ENCODE results near the gene JCAD. TPM values are rescaled to one million over a fixed set of nuclear protein-coding genes. Genes with fewer than 3 reads are reported as not detected.

JCAD gene
- total and polyA plus RNA-seq, 9 donors, result 10.0 to 71.7 (median 23.8) TPM

DNA sequence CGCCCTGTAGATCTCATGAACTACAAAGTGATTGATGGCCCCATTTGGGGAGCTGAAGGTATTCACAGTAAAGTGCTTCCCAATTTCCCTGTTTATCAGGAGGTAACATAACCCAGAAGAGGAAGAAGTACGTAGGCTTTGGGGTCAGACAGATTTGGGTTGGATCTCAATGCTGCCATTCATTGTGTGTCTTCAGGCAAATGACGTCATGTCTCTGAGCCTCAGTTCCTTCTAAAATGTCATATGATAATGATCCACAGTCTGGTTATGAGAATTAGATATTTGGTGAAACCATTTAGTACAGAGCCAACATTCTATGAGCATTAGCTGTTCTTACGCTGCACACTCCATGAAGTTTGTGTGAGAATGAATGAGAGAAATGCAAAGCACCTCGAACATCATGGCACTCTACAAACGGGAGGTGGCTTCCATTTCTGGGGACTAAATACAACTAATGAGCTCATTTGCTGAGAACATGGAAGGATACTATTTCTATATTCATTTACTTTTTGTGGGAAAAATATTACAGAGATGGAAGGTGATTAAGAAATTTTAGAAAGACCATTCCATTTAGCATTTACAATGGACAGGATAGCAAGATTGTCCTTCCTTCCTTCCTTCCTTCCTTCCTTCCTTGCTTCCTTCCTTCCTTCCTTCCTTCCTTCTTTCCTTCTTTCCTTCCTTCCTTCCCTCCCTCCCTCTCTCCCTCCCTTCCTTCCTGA is 13.8 kb upstream of the JCAD start:
- Histone ChIP-seq H3K9me3 (no peaks in the 10 kb centered on the region), H3K36me3 (no peaks in the 10 kb centered on the region), H3K27me3 (no peaks in the 10 kb centered on the region), H3K4me3 (no peak overlapping the region), H3K27ac (no peak overlapping the region), H3K4me1 (ENCODE audit: insufficient read depth) (no peaks in the 10 kb centered on the region)
- WGBS, 3 donors, result 93 to 94% (median 94%) methylated on average over 6 of the region's 6 CpGs
- intact Hi-C loops (cut with DNase I), result no loop called here
- TF ChIP-seq POLR2A (IDR thresholded peaks at IDR 0.05) (no peak), EP300 (IDR thresholded peaks at IDR 0.05) (no peak)
- TF ChIP-seq, protein P1, sequence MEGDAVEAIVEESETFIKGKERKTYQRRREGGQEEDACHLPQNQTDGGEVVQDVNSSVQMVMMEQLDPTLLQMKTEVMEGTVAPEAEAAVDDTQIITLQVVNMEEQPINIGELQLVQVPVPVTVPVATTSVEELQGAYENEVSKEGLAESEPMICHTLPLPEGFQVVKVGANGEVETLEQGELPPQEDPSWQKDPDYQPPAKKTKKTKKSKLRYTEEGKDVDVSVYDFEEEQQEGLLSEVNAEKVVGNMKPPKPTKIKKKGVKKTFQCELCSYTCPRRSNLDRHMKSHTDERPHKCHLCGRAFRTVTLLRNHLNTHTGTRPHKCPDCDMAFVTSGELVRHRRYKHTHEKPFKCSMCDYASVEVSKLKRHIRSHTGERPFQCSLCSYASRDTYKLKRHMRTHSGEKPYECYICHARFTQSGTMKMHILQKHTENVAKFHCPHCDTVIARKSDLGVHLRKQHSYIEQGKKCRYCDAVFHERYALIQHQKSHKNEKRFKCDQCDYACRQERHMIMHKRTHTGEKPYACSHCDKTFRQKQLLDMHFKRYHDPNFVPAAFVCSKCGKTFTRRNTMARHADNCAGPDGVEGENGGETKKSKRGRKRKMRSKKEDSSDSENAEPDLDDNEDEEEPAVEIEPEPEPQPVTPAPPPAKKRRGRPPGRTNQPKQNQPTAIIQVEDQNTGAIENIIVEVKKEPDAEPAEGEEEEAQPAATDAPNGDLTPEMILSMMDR (IDR thresholded peaks at IDR 0.05), result no peak
- no peak for DNase-seq

DNA sequence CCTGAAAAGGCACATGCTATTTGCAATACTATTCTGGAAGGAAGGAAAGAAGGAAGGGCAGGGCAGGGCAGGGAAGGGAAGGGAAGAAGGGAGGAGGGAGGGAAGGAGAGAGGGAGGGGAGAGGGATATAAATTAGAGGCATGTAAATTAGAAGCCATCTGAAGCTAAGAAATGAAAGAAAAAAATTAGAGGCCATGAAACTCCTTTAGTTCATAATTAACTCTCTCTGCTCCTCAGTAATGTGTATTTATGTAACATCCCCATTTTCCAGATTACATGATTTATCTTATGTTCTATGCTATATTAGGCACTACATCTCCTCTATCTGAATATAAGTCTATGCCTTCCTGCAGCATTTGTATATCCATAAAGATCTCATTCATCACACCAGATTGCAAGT is 12.7 kb upstream of the JCAD start:
- Histone ChIP-seq H3K4me3 (no peak overlapping the region), H3K4me1 (ENCODE audit: insufficient read depth) (no peaks in the 10 kb centered on the region), H3K9me3 (no peaks in the 10 kb centered on the region), H3K36me3 (no peaks in the 10 kb centered on the region), H3K27ac (no peak overlapping the region), H3K27me3 (no peaks in the 10 kb centered on the region)
- DNase-seq, result no peak
- TF ChIP-seq EP300 (IDR thresholded peaks at IDR 0.05) (no peak), POLR2A (IDR thresholded peaks at IDR 0.05) (no peak)
- TF ChIP-seq, protein P1 (IDR thresholded peaks at IDR 0.05), result no peak
- intact Hi-C loops (cut with DNase I), result no loop called here

DNA sequence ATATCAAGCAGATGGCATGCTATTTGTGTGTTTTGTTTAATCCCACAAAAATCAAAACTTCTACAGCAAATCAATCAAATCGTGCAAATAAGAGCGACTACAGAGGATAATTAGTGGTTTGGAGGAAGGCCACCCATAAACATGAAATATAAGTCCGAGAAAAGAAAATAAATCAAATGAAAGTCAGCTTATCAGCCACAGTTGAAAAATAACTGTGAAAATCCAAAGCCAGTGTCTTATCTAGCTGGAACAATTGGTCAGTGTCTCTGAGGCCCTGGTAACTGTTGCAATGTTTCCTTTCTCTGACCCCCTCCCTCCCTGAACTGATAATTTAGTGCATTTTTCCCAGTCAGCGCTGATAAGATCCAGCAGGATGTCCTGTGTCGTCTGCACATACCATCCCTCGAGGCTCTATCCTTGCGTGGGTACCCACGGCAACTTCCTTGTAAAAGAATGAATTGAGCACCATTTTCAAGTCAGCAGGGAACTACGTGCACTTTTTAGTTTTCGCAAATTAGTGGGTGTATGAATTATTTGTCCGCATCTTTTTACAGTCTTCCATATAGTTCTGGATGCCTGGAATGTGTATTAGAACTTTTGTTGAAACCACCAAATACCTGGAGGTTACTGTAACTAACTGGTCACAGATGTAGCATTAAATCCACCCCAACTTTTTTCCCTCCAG is 10.8 kb upstream of the JCAD start:
- Histone ChIP-seq H3K27ac (no peak overlapping the region), H3K27me3 (no peaks in the 10 kb centered on the region), H3K36me3 (no peaks in the 10 kb centered on the region), H3K4me1 (ENCODE audit: insufficient read depth) (no peaks in the 10 kb centered on the region), H3K4me3 (no peak overlapping the region), H3K9me3 (no peaks in the 10 kb centered on the region)
- DNase-seq, result no peak
- WGBS, 3 donors, result 35 to 46% (median 40%) methylated on average over 11 of the region's 11 CpGs
- TF ChIP-seq, protein P1 (IDR thresholded peaks at IDR 0.05), result no peak
- TF ChIP-seq EP300 (IDR thresholded peaks at IDR 0.05) (no peak), POLR2A (IDR thresholded peaks at IDR 0.05) (no peak)
- intact Hi-C loops (cut with DNase I), result no loop called here

DNA sequence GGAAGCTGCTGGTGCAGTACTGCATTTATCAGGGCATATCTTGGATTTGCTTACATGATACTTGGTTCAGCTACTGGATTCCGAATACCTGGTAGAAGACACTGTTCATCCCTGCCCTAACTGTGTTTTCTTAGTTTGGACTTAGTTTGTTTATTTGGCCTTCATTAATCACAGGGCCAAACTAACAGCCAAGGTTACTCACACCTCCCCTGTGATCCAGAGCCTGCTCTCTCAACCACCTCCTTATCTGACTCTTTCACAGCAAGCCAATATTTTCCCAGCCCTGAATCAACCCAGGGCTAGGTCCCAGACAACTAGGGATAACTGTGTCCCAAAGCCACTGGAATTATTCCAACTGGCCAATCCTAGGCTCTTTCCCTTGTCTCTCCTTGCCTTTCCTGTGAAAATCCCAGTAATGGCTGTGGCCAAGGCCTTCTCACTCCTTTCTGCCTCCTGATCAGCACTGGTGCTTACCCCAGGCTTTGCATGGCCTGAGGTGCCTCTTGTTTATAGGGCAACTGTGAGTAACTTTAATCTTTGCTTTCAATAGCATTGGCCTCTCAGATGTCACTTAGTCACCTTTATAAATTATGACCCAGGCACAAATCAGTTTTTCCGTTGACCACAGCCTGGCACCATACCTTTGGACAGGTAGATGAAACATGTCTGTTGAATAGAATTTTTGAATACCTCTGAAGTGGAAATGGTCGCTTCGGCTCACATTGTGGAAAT is 9.3 kb upstream of the JCAD start:
- no peak overlapping the region for H3K27ac ChIP-seq
- intact Hi-C loops (cut with DNase I), result no loop called here

More for the DNA sequence above, 9.3 kb upstream of the JCAD start:
- Histone ChIP-seq H3K36me3 (no peaks in the 10 kb centered on the region), H3K4me3 (no peak overlapping the region), H3K4me1 (ENCODE audit: insufficient read depth) (no peaks in the 10 kb centered on the region), H3K27me3 (no peaks in the 10 kb centered on the region), H3K9me3 (no peaks in the 10 kb centered on the region)
- DNase-seq, result no peak
- no peak for TF ChIP-seq EP300 (IDR thresholded peaks at IDR 0.05)
- TF ChIP-seq, protein P1 (IDR thresholded peaks at IDR 0.05), result no peak
- no peak for TF ChIP-seq POLR2A (IDR thresholded peaks at IDR 0.05)
- whole genome bisulfite sequencing, 3 donors, result 90 to 97% (median 96%) methylated on average over 4 of the region's 4 CpGs

Measured in ovary (tissue), 9 donors.